Activated CD4-positive, CD25-positive, alpha-beta regulatory T cell treated with anti-CD3 and anti-CD28 coated beads, Interleukin-2, amount 50 U/mL, for 16 hours (primary cell): Measurements from ENCODE around the gene RIPK1.
A peak's percentile ranks its signal among the peaks of the same experiment; 100 is the strongest.
"Not testable (repeated sequence)": the region's sequence is repeated elsewhere in the genome, so short reads cannot be mapped to it uniquely, and the experiment has no call there.

ENCODE experiments used
- DNase-seq: peaks from one replicate; pipeline ENCODE4 v3.0.0-alpha.2; 2020; ENCODE audit warnings: low read depth, low spot score

RIPK1 gene

GRCh38 chr6:3135668-3136291, 67.5 kb downstream of the RIPK1 start:
- no peak for DNase-seq

DNA sequence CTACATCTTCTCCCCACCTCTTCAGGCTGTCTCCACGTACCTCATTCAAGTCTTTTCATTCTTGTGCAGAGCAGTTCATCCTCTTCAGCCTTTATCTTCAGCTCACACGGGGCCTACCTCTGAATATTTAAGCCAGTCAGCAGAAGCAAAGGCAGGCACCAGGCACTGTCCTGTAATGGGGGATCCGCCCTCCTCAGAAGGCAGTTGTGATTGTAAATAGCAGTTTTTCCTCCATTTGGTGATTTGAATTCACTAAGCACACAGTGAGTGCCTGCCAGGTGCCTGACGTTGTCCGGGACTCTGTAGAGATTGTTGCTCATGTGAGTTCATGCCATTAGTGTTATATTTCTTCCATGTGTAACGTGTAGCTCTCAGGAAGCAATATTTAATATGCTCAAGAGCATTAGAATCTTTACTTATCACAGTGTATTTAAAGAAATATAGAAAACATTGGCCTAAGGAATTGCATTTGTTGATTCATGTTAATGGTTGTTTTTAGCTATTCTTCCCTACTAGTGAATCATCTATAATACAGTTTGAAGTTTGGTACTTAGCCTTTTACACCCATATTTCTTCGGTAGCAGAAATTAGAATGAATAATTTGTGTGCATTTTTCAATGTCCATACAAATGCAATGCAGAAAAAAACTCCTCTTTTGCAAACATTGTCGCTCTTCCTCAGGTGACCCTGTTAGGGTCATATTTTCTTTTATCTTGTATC, 68.2 kb downstream of the RIPK1 start:
- no peak for DNase-seq

DNA sequence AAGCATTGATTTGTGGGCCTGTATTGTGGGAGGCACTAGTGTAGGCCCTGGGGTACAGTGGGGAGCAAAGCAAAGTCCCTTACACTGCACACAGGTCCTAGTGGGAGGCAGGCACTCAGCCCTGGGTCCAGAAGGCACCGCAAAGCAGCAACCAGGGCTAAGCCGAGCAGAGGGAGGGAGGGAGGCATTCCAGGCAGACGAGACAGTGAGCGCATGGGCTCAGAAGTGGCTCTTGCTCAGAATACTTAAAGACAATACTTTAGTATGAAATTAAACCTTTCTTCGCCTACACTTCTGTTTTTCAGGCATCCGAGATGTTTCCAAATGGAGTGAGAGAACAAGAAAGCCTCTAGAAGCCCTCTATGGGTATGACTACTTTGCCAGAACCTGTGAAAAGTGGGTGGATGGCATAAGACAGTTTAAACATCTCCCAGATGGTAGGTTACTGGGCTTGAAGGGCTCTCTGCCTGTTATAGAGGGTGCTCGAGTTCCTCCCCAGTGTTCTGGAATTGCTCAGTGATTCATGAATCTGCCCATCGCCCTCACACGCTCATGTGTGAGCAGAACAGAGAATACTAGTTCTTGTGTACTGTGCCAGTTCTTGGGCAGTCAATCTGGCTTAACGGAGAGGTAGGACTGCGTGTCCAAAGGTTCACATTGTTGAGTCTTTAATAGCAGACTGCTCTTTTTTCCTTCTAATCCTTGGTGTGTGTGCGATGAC, 68.9 kb downstream of the RIPK1 start:
- DNase-seq = no peak

- DNase-seq = not testable (repeated sequence)
Observed at GRCh38 chr6:3137873-3138272, 69.6 kb downstream of the RIPK1 start.

GRCh38 chr6:3138341-3138740, 70.0 kb downstream of the RIPK1 start:
- DNase-seq = no peak

- no peak for DNase-seq
Observed at GRCh38 chr6:3139090-3139903, 71.0 kb downstream of the RIPK1 start.

GRCh38 chr6:3140201-3140600, 71.9 kb downstream of the RIPK1 start:
- DNase-seq = no peak

GRCh38 chr6:3142536-3142935, 74.2 kb downstream of the RIPK1 start:
- no peak for DNase-seq

DNA sequence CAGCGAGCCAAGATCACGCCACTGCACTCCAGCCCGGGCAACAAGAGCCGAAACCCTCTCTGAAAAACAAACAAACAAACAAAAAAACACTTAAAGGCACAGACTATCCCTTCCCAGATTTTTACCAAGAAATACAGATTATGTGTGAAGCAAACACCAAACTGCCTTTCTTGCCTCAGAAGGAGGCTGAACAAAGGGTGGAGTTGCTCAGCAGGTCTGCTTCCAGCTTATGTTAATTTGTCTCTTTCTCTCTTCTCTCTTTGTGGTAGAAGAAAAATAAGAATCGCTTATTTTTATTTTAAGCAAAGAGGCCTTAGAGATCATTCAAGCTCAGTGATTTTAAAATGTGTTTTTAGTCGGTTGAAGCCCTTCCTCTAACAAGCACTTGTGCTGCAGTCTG, 74.9 kb downstream of the RIPK1 start:
- no peak for DNase-seq

DNA sequence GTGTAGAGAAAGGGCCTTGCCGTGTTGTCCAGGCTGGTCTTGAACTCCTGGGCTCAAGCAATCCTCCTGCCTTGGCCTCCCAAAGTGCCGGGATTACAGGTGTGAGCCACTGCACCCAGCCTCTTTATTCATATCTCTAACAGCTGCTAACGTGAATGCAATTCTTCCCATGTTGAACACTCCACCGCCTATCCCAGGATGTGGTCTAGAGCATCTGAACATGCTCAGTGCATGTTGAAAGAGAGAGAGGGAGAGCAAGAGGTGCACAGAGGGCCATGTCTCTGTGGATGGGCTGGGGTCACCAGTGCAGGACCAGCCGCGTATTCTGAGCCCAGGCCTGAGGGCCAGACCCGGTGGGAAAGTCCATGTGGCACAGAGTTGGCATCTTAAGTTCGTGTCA, 76.3 kb downstream of the RIPK1 start:
- DNase-seq = no peak

- no peak for DNase-seq
Observed at GRCh38 chr6:3147914-3148757, 79.8 kb downstream of the RIPK1 start.

DNA sequence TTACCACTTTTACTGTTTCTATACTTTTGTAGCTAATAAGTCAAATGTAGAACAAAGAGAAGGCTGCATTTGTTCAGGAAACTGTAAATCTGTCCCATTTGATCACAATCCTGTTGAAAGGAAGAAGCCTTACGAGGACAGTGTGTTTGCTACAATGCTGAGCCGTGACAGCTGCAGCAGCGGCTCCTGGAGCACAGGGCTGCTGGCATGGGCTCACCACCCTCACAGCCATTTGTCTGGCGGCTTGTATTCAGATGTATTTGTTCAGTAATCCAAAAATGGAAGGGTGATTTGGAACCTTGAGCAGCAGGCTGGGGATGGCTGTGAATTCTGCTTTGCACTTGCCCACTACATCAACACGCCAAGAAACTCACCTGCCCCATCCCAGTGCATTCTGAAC, 83.4 kb downstream of the RIPK1 start:
- no peak for DNase-seq

DNA sequence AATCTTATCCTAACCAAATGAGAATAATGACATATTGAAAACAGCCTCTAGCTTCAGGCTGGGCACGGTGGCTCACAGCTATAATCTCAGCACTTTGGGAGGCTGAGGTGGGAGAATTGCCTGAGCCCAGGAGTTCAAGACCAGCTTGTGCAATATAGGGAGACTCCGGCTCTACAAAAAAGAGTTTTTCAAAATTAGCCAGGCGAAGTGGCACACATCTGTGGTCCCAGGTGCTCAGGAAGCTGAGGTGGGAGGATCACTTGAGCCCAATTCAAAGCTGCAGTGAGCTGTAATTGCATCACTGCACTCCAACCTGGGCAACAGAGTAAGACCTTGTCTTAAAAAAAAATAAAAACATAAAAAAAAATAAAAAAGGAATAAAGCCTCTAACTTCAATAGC, 84.4 kb downstream of the RIPK1 start:
- DNase-seq = no peak

DNA sequence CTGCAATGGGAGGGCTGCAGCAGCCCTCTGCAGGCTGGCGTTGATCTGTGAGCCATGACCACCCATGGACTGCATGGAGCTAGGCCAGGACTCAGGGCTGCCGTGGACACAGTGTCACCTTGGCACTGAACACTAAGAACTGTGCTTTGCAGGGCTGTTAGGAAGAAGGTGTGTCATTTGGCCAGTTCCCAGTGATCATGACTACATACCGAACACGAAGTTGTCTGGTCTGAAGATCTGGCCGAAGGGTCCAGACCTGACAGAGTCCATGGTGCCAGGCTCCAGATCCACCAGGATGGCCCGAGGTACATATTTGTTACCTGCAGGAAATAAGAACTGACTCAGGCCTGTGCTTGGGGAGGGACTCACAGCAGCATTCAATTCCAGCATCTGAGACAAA, 87.1 kb downstream of the RIPK1 start:
- not testable (repeated sequence) for DNase-seq

GRCh38 chr6:3156184-3157130, 88.2 kb downstream of the RIPK1 start:
- not testable (repeated sequence) for DNase-seq

- DNase-seq = peak; percentile 79
Observed at GRCh38 chr6:3157131-3157933, 89.0 kb downstream of the RIPK1 start, which contains the start of gene TUBB2A. TSS of gene TUBB2A (minus strand) at chr6:3157544. CDS start at chr6:3157463, 81 bp downstream.

DNA sequence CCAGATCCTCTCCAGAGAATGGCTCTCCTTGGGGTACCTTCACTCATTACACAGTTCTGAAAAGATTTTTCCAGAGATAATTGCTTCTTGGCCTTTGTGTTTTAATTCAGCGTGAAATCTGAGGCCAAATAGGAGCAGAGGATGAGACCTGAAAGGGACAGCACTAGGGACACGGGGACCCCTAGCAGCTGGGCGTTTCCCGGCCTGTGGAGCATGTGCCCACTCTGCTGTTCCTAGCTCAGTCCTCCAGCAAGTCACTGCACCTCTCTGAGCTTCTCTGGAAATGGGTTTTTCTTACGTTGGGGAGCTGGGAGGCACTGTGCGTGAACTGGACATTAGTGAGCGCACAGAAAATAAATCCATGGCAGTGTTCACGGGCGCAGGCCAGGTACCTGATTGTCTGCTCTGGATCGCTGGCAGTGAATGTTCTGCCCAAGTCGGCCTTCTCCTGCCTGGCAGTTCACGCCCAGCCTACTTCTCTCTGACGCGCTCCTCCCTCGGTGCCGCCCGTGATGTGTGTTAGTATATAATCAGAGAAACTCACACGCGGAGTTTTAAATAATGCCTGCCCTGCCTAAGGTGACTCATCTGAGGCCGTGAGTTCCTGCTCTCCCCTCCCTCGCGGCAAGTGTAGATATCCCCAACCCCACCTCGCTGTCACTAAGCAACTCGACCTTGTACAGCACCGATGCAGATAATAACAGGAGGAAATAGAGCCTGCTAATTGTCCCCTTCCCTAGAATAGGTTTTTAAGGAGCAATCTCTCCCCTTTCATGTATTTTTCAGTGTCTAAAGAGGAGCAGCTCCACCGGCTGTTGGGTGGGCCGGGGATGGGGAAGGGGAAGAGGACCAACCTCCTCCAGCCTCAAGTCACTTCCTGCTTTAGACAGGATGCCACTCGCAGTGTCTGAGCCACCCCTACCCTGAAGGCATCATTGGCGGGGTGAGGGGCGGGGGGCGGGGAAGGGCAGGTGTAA, 91.8 kb downstream of the RIPK1 start:
- peak; percentile 48 for DNase-seq

- no peak for DNase-seq
Observed at GRCh38 chr6:3162067-3162497, 93.8 kb downstream of the RIPK1 start.
